NCI-H82 (cell line): ENCODE measurements around the gene PLEKHB1.
A peak's percentile ranks its signal among the peaks of the same experiment; 100 is the strongest.

Experiments used
- DNase-seq: peaks from one replicate; lab custom pipeline; 2025; lab: John Stamatoyannopoulos, UW

Gene PLEKHB1

GRCh38 chr11:73648121-73648520 is 1.7 kb downstream of the PLEKHB1 start:
- no peak for DNase-seq

- DNase-seq, result peak; percentile 39
Measured at GRCh38 chr11:73648571-73649046, 2.2 kb downstream of the PLEKHB1 start.

DNA sequence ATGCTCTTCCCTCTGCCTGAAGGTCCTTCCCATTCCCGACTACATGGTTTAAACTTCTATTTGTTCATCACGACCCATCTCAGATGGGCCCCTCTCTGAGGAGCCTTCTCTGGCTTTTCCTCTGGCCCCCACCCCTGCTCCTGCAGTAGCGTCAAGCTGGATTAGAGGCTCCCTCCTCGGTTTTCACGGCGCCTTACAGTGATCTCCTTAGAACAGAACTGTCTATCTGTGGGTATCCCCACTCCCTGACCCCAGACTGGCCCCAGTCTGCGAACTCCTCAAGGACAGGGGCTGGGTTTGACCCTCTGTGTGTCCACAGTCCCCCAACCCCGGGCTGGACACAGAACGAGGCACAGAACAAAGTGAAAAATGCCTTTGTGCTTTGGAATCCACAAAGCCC is 2.8 kb downstream of the PLEKHB1 start:
- DNase-seq, result peak; percentile 61

GRCh38 chr11:73650400-73650799 is 4.0 kb downstream of the PLEKHB1 start:
- DNase-seq, result no peak

DNA sequence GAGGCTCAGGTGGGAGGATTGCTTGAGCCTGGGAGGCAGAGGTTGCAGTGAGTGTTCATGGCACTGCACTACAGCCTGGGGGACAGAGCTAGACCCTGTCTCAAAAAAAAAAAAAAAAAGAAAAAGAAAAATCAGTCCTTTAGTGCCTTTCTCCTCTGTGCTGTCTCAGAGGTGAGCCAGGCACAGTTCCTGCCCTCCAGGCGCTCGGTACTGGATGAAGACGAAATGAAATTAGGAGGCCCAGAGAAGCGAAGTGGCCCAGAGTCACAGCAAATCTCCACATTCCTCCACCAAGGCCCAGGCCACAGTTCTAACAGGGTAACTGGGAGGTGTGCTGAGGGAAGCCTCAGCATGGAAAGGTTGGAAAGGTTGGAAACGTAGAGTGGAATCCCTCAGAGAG is 4.9 kb downstream of the PLEKHB1 start:
- no peak for DNase-seq

- DNase-seq, result no peak
Measured at GRCh38 chr11:73651661-73652045, 5.3 kb downstream of the PLEKHB1 start.

DNA sequence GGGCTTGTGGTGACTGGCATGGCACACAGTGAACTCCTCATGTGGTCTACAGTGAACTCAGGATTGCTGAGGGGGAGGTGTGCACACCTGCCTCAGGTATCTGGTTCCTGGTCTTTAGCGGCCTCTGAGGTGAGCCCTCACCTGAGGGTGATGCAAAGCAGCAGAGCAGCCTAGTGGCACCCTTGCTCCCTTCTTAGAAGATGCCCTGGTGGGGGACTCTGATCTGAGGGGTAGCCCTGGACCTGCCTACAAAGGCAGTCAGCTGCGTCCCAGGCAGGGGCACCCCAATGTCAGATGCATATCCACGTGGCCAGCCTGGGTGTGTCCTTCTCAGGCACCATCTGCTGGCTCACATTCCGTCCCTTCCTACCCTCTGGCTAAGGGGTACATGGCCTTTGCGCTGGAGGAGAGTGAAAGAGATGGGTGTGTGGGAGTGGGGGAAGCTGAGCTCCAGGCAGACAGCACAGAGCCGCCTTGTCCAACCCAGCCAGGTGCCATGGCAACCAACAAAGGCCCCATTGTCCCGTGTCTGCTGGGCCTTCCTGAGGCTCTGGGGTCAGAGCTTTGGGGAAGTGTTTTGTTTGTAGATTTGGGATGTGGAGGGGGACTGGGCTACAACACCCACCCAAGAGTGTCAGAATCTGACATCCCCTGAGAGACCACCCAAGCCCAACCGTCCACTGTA is 5.8 kb downstream of the PLEKHB1 start:
- DNase-seq, result no peak

GRCh38 chr11:73652856-73653559 is 6.6 kb downstream of the PLEKHB1 start:
- DNase-seq, result no peak

- no peak for DNase-seq
Measured at GRCh38 chr11:73653996-73654395, 7.6 kb downstream of the PLEKHB1 start.

DNA sequence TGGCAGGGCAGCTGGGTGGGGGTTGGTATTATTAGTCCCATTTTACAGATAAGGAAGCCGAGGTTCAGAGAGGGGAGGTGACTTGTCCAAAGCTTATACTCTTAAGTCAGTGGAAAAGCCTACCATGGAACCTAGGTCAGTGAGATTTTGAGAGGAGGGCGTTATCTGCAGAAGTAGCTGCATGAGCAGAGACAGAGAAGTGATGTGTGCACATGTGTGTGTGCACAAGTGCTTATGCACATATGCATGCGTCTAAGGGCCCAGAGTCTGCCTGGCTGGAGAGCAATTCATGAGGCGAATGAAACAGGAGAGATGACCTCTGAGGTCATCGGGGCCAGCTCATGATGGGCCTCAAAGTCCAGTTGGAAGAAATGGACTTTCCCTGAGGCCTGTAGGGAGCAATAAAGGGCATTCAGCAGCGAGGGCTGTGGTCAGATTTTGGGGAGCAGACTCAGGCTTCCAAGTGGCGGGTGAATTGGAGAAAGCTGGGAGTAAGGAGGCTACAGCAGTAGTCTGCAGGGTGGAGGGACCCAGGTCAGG is 8.2 kb downstream of the PLEKHB1 start:
- DNase-seq, result no peak

- DNase-seq, result no peak
Measured at GRCh38 chr11:73655686-73656085, 9.3 kb downstream of the PLEKHB1 start.

DNA sequence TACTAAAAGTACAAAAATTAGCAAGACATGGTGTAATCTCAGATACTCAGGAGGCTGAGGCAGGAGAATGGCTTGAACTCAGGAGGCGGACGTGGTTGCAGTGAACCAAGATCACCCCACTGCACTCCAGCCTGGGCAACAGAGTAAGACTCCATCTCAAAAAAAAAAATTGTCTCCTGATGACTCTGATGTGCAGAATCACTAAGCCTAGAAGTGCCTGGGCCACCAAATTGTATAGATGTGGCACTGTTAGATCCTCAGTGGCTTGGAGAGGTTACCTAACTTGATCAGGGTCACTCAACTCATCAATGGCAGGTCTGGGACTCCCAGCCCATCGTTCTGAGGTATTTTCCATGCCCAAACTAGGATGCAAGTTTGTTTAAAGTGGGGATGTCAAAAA is 10.6 kb downstream of the PLEKHB1 start:
- no peak for DNase-seq

GRCh38 chr11:73659961-73660360 is 13.6 kb downstream of the PLEKHB1 start:
- no peak for DNase-seq

- no peak for DNase-seq
Measured at GRCh38 chr11:73660497-73661034, 14.2 kb downstream of the PLEKHB1 start.

- peak; percentile 87 for DNase-seq
Measured at GRCh38 chr11:73661035-73661628, 14.8 kb downstream of the PLEKHB1 start.

DNA sequence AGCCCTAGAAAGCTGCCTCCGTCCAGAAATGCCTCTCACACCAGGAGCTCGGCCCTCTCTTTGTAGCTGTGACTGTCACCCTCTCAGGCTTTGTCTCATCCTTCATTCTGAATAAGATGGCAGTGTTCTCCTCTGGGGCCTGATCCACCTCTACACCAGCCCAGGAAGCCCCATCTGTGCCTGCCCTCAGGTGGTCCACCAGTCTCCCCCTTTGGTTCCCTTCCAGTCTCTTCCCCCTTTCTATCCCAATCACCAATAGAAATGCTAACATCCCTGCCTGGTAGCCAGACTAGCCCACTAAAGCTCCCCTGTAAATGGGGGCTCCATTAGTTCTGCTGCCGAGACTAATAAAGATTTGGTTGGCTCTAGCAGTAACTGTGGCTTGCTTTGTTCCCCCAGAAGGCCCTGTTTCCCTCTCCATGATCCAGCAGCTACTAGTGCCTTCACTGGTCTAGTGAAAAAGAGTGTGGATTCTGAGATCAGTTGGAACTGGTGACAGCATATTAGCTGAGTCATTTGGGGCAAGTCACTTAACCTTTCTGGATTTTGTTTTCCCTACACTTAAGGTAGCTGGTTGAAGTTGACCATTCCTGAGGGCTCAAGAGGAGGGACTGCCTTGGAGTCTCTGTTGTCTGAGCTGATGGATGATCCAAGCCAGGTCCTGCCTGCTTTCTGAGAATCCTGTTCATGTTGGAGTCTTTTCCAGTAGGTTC is 16.2 kb downstream of the PLEKHB1 start:
- DNase-seq, result no peak

DNA sequence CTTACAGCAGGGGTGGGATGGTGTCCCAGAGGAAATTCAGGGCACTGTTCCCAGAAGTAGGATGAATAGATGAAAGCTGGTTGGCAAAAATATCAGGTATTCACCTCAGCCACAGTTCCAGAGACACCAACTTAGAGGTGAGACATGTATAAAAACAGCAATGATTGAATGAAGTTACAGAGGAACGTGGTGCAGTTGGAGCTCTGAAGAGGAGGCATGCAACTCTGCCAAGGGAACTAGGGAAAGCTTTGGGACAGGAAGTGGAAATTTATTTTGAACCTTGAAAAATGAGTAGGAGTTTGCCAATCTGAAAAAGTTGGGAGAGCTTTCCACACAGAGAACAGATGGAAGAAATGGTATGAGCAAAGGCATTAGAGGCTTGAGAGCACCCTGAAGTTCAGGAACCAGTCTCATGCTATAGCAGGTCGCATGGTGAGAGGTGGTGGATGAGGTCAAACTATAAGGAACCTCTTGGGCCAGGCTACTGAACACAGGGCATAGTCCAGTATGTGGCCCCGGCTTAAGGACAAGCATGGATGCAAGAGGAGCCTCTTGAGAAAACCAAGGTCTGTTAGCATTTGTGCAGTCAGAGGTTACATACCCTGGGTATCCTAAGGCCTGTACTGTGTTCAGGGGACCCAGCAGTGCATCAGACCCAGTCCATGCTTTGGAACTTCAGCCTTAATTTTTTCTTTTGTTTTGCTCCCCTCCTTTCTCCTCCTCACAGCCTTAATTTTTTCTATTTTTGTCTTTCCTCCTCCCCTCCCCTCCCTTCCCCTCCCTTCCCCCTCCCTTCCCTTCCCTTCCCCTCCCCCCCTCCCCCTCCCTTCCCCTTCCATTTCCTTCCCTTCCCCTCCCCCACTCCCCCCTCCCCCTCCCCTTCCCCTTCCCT is 17.5 kb downstream of the PLEKHB1 start:
- DNase-seq, result no peak

DNA sequence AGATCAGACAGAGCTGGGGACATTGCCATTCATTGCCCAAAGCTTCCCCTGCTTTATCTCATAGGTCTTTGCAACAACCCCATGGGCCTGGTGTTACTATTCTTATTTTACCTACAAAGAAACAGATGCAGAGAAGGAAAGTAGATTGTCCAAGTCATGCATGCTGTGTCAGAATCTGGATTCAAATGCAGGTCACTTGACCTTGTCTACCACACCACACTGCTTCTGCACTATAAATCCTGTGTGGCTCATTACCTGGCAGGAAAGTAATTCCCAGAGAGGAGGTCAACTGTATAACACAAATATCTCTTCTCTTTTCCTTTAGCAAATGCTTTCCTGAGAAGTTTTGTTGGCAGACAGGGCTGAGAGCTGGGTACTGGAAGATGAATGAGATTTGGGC is 18.5 kb downstream of the PLEKHB1 start:
- DNase-seq, result no peak

DNA sequence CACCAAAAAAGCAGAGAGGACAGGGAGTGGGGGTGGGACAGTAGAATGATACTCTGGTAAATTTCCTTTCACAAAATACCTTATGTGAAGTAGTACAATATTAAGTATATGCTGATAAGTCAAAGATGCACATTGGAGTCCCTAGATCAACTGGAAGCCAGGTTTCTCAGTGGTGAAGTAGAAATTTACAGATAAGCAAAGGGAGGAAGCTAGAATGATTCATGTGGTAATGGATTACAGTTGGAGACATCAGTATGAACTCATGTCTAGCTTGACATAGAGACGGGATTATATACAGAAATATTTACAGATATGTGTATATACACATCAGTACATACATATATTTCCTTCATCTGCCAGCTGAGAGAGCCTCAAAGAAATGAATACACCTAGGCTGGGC is 21.5 kb downstream of the PLEKHB1 start:
- no peak for DNase-seq

- DNase-seq, result no peak
Measured at GRCh38 chr11:73670808-73671207, 24.4 kb downstream of the PLEKHB1 start.

GRCh38 chr11:73671701-73672100 is 25.3 kb downstream of the PLEKHB1 start:
- no peak for DNase-seq
